ENCODE results near the gene CDK6. TPM values are rescaled to one million over a fixed set of nuclear protein-coding genes. Genes with fewer than 3 reads are reported as not detected.

The CDK6 gene
- total RNA-seq, 1 experiment from 2014 or later = 32.1 TPM

DNA sequence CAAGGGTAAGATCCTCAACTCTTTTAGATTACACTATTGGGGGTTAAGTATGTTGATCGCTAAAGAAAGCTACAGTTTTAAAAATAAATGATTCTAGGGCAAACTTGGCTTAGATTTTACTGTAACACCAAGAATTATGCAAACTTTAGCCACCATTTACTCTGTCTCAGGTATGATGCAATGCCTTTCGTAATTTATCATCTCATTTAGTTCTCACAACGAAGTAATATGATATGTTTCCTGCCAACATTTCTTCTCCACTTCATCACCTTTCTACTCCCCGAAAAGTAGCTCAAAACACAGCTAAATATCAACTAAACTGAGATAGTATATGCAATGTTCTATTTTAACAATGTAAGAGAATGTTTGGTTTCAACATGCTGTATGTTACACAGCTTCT lies 267.2 kb downstream of the CDK6 start:
- no peak for DNase-seq
- Histone ChIP-seq H3K36me3 (replicated peaks; ENCODE audit: control insufficient read depth, insufficient read depth, low read length) (peaks cover 7% of the 10 kb centered on the region), H3K4me3 (ENCODE audit: insufficient read depth, low read depth, low read length) (no peak overlapping the region), H3K27me3 (ENCODE audit: control insufficient read depth, insufficient read depth, low read length) (no peaks in the 10 kb centered on the region)

DNA sequence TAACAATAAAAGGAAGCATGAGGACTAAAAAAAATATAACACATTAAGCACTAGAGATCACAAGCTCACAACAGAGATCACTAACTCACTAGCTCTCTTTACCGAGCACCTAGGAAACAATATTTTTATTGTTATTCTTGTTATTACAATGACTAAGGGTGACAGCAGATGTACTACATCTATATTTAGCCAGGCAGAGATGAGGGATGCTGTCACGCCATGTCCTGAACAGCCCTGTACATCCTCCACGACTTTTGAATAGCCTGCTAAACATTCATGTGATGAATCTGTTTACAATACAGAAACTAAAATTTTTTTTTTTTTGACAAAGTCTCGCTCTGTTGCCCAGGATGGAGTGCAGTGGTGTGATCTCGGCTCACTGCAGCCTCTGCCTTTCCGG lies 268.9 kb downstream of the CDK6 start:
- H3K36me3 ChIP-seq (replicated peaks; ENCODE audit: control insufficient read depth, insufficient read depth, low read length) = peaks cover 9% of the 10 kb centered on the region
- DNase-seq = no peak
- no peak overlapping the region for H3K4me3 ChIP-seq (ENCODE audit: insufficient read depth, low read depth, low read length)
- no peaks in the 10 kb centered on the region for H3K27me3 ChIP-seq (ENCODE audit: control insufficient read depth, insufficient read depth, low read length)

DNA sequence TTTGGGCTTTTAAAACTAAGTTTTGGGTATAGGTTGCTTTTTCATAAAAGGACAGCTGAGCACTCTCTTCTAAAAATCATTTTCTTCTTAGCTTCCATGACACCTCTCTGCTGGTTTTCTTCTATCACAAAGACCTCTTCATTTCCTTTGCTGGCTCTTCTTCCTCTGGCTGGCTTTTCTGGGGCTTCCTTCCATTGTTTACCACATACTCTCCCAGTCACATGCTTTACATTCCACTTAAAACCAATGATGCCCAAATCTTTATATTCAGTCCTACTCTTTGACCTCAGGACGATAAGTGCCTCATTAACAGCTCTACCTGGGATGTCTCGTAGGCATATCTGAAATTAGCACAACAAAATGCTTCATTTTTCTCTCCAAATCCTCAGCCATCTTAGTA lies 273.0 kb downstream of the CDK6 start:
- no peak for DNase-seq
- H3K36me3 ChIP-seq (replicated peaks; ENCODE audit: control insufficient read depth, insufficient read depth, low read length) = peaks cover 5% of the 10 kb centered on the region
- no peaks in the 10 kb centered on the region for H3K27me3 ChIP-seq (ENCODE audit: control insufficient read depth, insufficient read depth, low read length)
- H3K4me3 ChIP-seq (ENCODE audit: insufficient read depth, low read depth, low read length) = no peak overlapping the region

DNA sequence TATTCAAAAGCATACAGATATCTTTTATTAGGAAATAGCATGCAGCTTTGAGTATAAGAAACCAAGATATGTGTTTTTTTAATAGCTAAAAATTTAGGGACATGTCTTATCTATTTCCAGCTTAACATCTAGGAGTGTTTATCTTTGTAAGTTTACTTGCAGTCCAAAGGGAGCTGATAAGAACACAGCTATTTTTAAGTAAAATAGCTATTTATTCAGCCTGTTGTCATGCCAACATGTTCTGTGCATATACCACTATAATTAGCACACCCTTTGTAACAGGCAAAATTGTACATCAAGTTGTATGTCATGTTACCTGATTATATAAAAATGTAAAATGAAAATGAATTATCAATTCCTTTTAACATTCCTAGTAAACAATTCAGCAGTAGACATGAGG lies 275.8 kb downstream of the CDK6 start:
- no peak overlapping the region for H3K4me3 ChIP-seq (ENCODE audit: insufficient read depth, low read depth, low read length)
- DNase-seq = no peak
- no peaks in the 10 kb centered on the region for H3K27me3 ChIP-seq (ENCODE audit: control insufficient read depth, insufficient read depth, low read length)
- H3K36me3 ChIP-seq (replicated peaks; ENCODE audit: control insufficient read depth, insufficient read depth, low read length) = peaks cover 3% of the 10 kb centered on the region

DNA sequence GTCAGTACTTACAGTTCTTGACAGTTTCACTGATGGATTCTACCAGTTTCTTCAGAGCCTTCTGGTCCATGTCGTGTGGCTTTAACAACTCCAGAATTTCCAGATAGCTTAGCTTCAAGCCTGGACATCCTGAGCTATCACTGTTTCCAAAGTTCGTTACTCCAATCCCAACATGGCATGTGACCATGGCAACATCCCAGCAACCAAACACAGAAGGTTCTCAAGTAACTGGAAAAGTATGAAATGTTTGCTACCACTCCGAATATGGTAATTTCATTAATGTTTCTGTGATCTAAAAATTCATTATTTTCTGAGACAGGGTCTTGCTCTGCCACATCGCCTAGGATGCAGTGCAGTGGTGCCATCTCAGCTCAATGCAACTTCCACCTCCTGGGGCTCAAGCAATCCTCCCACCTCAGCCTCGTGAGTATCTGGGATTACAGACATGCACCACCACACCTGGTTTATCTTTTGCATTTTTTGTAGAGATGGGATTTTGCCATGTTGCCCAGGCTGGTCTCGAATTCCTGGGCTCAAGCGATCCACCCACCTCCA lies 278.5 kb downstream of the CDK6 start:
- Histone ChIP-seq H3K27me3 (ENCODE audit: control insufficient read depth, insufficient read depth, low read length) (no peaks in the 10 kb centered on the region), H3K4me3 (ENCODE audit: insufficient read depth, low read depth, low read length) (no peak overlapping the region), H3K36me3 (replicated peaks; ENCODE audit: control insufficient read depth, insufficient read depth, low read length) (no peaks in the 10 kb centered on the region; the same call in none of the 2 replicates)
- DNase-seq = no peak

DNA sequence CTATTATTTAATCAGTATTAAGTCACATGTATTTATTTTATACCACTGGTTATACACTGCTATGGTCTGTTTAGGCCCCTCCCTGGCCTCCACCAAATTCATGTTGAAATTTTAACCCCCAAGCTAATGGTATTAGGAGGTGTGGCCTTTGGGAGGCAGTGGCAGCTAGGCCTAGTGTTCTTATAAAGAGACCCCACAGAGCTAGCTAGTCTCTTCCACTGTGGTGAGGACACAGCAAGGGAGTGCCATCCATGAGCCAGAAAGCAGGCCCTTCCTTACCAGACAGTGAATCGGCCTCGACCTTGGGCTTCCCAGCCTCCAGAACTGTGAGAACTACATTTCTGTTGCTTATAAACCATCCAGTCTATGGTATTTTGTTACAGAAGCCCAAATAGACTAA lies 279.1 kb downstream of the CDK6 start:
- Histone ChIP-seq H3K4me3 (ENCODE audit: insufficient read depth, low read depth, low read length) (no peak overlapping the region), H3K36me3 (replicated peaks; ENCODE audit: control insufficient read depth, insufficient read depth, low read length) (no peaks in the 10 kb centered on the region; the same call in 1 of the 2 replicates), H3K27me3 (ENCODE audit: control insufficient read depth, insufficient read depth, low read length) (no peaks in the 10 kb centered on the region)
- DNase-seq = no peak

Other genes with a start within 250 kb of the CDK6 start
- 20.1 and 27.0 TPM in 2 replicates for gene FAM133B, start 246.2 kb downstream of the CDK6 start, total RNA-seq (2014; rRNA removed; shearing (Covaris generic))

All from H7 (cell line).